Measurements from ENCODE around the gene TMEM135.
"Not testable (repeated sequence)": the region's sequence is repeated elsewhere in the genome, so short reads cannot be mapped to it uniquely, and the experiment has no call there.

TMEM135 gene

DNA sequence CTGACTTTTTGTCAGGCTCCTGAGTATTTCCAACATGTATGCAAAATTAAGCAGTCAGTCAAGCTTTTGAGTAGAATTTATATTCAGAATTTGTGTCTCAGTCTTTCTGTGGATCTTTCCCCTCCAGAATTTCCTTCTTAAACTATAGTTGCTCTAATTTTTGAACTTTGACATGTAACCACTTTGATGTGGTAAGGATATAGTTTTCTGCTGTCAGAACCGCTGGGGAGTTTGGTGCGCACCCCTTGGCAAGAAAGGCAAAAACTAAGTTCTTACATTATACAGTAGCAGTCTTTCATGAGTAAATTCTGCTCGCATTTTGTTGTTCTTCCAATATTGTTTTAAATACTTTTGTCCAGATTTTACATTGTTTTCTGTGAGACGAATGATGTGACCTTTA, 105.9 kb downstream of the TMEM135 start:
- no peak for DNase-seq

DNA sequence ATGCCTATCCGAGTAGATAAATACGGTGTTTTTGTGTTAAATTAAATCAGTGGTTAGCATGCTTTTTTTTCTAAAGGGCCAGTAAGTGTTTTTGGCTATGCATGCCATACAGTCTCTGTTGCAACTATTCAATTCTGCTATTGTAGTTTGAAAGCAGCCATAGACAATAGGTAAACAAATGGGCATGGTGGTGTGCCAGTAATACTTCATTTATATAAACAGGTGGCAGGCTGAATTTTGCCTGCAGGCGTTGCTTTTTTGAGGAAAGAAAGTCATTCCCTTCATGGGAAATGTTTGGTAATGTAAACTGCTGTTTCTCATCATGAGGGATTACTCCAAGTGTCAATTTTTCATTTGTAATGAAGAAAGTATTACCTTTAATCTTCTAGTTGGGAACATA, 106.5 kb downstream of the TMEM135 start:
- no peak for DNase-seq

DNA sequence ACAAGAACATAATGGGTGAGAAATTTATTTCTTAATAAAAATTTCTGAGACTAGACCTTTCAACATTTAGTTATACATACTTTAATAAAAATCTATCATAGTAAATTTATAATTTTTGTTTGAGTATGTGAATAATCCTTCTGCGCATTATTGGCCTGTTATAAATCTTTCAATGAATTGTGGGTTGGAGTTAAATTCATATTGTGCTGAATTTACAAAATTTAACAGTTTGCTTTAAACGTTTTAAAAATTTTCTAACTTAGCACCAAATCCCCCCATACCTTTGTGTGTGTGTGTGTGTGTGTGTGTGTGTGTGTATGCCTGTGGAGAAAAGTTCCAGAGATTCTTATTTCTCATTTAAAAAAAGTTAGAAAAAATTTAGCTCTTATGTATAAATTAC, 111.0 kb downstream of the TMEM135 start:
- no peak for DNase-seq

DNA sequence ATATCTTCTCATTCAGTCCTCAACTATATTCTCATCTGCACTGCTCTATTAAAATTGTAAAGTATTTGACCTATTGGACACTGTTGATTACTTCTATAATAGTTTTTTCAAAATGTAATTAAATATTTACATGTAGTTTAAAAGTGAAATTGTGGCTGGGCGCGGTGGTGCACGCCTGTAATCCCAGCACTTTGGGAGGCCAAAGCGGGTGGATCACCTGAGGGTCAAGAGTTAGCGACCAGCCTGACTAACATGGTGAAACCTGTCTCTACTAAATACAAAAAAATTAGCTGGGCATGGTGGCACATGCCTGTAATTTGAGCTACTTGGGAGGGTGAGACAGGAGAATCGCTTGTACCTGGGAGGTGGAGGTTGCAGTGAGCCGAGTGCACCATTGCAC, 112.0 kb downstream of the TMEM135 start:
- DNase-seq, result not testable (repeated sequence)

DNA sequence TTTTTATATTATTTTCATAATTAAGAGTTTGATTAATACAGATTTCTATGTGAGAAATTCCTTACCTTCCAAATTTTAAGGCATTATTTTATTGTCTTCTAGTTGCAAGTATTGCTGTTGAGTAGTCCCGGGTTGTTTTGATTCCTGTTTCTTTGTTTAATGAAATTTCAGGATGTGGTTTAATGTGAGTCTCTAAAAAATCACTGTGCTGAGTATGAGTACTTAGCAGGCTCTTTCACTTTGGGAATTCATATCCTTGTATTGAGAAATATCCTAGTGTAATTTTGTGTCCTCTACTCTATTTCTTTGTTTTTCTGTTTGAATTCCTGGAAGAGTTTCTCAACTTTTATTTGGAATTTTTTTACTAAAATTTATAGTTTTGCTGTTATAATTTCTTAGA, 113.2 kb downstream of the TMEM135 start:
- DNase-seq, result no peak

DNA sequence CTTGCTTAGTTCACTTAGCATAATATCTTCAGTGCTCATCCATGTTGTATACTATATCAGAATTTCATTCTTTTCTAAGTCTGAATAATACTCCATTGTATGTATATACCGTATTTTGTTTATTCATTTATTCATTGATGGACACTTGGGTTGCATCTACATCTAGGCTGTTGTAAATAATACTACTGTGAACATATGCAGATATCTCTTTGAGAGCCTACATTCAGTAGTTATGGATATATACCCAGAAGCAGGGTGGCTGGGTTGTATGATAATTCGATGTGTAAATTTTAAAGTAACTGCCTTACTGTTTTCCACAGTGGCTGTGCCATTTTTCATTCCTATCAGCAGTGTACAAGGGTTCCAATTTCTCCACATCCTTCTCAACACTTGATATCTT, 116.5 kb downstream of the TMEM135 start:
- DNase-seq, result no peak

DNA sequence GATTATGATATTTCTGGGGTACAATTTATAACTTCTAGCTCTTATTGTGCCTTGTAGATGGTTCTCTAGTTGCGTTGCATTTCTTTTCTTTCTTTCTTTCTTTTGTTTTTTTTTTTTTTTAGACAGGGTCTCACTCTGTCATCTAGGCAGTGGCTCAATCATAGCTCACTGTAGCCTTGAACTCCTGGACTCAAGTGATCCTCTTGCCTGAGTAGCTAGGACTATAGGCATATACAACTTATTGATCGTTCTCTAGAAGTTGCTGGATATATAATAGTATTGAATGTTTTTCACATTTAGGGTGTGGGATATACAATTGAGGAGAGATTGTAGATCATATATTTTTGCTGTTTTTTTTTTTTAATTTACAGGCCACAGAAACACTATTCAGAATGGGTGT, 119.2 kb downstream of the TMEM135 start:
- DNase-seq, result no peak

DNA sequence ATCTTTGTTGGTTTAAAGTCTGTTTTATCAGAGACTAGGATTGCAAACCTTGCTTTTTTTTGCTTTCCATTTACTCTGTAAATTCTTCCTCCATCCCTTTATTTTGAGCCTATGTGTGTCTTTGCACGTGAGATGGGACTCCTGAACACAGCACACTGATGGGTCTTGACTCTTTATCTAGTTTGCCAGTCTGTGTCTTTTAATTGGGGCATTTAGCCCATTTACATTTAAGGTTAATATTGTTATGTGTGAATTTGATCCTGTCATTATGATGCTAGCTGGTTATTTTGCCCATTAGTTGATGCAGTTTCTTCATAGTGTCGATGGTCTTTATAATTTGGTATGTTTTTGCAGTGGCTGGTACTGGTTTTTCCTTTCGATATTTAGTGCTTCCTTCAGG, 131.3 kb downstream of the TMEM135 start:
- not testable (repeated sequence) for DNase-seq

DNA sequence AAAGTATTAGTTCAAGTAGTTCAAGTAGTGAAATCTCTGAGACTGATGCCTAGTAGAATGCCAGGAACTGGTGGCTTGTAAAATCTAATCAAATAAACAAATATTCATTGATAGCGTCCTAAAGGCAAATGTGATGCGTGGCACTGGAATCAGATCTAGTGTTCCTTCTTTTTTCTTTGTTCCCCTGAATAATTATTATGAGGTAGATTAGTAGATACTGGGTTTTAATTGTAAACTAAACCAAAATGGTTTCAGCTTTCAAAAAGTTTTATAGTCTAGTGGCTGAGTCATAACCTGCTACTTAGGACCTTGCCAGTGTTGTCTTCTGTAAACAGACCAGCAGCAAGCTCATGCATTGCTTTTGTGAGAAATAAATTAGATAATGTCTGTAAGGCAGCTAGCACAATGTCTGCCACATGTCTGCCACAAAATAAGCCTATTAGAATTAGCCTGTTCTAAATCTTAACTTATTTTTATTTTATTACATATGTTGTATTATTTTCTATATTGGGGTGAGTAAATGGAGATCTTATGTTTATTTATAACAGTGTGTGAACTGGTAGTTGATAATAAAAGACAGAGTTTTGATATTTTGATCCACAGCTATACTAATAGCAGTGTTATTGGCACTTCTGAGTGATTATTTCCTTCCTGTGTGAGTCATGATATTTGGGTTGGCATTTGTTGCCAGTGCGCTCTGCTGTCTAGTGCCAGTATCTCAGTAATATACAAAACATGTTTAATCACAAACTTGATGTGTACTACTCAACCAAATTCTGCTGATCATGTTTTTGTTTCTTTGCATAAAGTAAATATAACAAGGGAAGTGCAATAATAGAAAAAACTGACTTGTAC, 135.7 kb downstream of the TMEM135 start:
- DNase-seq, result no peak

DNA sequence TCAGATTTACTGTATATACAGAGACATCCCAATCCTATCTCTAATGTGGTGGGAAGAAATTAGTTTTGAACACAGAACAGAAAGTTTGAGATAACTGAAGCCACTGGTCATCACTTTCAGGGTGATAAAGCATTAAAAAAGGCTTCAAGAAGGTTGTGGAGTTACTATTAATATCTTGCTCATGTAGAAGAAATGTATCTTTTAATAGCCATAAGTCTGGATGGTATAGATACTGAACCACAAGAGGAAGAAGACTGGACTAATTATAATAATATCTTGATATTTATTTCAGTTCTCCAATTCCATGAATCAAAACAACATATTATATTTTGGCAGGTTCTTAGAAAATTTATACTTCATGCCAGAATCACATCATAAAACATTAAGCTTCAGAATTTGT, 137.1 kb downstream of the TMEM135 start:
- DNase-seq, result peak; percentile 44

DNA sequence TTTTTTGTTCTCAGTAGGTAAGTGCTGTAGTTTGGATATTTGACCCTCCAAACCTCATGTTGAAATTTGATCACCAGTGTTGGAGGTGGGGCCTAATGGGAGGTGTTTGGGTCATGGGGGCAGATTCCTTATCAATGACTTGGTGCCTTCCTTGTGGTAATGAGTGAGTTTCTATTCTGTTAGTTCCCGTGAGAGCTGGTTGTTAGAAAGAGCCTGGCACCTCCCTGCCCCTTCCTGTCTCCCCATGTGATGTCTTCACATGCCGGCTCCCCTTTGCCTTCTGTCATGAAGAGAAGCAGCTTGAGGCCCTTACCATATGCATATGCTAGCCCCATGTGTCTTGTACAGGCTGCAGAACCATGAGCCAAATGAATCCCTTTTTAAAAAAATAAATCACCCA, 138.3 kb downstream of the TMEM135 start:
- DNase-seq, result no peak

DNA sequence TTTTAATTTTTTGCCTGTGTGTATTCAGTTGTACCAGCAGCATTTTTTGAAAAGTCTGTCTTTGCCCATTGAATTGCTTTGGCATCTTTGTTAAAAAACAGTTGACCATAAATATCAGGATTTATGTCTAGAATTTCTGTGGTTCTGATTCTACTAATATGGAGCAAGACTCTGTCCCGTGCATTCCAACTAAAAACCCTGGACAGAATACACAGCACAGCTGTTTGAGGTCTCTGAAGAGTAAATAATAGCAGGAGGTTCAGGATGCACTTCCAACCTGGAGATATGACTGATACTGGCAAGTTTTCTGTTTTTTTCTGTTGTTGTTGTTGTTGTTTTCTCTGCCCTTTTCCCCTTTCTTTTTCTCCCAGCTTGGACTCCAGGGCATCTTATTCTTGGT, 141.9 kb downstream of the TMEM135 start:
- no peak for DNase-seq

DNA sequence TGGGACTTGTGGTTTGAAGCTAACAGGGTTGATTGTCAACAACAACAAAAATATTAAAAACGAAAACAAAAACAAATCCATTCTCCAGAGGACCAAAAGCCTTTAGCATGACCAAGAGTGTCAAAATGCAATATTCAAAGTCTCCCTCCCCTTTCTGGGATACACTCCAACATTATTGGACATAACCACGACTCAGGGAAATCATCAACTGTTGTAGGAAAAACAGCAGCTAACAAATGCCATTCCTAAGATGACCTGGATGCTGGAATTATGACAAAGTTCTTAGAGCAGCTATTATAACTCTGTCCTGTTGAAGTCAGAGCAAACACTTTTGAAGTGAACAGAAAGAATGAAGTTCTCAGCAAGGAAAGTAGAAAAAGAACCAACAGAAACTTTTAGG, 143.0 kb downstream of the TMEM135 start:
- DNase-seq, result no peak

DNA sequence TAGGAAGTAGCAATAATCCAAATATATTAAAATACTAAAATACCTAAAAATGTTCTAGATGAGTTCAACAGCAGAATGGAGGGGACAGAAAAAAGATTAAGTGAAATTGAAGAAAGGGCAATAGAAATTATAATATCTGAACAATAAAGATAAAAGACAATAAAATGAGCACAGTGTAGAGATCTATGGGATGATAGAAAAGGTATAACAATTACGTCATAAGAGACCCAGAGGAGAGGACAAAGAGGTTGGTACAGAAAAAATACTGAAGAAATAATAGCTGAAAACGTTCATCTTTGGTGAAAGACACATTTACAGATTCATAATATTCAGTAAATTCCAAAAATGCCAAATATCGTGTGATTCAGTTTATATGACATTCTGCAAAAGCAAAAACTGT, 143.4 kb downstream of the TMEM135 start:
- DNase-seq, result no peak

DNA sequence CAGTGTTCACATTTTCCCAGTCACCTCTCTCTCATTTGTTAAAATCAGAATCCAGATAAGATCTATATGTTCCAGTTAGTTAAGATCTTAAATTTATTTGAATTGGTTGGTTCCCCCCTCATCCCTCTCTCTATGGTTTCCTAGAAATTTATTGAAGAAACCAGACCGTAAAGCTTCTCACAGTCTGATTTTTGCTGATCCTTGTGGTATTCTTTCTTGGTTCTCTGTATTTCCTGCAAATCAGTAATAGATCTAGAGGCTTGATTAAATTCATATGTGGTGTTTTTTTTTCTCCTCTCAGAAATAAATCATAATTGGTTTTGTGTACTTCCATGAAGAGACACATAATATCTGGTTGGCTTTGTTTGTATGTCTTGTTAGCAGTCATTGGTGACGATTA, 147.5 kb downstream of the TMEM135 start:
- no peak for DNase-seq

DNA sequence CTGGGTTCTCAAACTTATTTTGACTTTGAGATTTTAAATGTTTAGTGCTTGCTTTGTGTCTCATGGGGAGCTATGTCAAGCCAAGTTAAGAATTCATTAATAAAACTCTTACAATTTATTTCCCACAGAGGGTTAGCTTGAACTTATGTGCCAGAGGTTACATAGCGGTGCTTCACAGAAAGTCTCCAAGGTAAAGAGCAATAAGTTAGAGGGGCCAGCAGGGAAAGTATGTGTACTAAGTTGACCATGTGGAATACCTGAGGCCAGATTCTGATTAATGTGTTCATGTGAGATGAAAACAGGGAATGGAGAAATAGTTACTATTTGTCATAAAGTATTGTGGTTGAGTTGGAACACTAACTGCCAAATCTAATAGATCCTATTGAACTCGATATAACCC, 149.3 kb downstream of the TMEM135 start:
- DNase-seq, result no peak

DNA sequence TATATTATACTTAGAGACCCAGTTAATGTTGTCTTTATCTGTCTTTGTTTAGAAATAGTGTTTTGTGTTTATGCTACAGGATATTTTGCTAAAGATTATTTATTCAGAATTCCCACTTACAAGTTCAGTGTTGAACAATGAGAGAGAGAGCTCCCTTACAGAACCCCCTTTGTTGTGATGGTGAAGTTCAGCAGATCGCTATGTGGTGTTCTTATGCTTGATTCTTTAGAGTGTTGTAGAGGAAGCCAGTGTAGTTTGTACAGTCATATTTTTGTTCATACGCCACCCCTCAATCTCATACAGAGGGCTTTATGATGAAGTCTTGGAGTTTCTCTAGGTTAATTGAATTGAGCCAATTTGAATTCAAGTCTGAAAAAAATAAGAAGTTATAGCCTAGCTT, 150.2 kb downstream of the TMEM135 start:
- no peak for DNase-seq

DNA sequence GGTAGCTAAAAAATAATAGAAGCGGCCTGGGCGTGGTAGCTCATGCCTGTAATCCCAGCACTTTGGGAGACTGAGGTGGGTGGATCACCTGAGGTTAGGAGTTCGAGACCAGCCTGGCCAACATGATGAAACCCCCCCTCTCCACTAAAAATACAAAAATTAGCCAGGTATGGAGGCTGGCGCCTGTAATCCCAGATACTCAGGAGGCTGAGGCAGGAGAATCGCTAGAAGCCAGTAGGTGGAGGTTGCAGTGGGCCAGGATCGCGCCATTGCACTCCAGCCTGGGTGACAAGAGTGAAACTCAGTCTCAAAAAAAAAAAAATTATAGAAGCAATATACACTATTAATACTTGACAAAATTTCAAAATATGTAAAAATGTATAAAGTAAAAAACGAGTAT, 150.7 kb downstream of the TMEM135 start:
- not testable (repeated sequence) for DNase-seq

DNA sequence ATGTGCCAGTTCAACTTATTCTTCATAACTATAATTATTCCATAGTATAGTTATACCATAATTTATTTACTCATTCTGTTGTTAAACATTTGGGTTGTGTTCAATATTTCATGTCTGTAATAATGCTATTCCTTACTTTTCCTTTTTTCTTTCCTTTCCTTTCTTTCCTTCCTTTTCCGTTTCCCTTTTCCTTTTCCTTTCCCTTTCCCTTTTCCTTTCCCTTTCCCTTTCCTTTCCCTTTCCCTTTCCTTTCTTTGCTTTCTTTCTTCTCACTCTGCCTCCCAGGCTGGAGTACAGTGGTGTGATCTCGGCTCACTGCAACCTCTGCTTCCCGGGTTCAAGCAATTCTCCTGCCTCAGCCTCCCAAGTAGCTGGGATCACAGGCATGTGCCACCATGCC, 151.2 kb downstream of the TMEM135 start:
- not testable (repeated sequence) for DNase-seq

DNA sequence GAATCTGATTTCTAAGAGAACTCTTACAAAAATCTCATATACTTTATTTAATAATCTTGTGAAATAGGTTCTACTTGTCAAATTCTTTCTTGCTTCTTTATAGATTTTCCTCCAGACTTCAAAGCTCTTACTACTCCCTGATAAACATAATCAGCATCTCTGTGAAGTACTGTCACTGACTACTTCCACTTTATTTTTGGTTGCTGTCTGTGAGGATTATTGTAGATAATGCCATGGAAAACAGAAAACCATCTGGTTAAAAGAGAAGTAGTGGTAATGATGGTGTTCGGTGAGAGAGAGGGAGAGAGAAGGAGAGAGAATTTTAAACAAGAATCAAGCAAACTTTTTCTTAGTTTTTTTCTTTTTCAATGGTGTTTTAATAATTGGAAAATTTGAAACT, 152.3 kb downstream of the TMEM135 start:
- peak; percentile 50 for DNase-seq

DNA sequence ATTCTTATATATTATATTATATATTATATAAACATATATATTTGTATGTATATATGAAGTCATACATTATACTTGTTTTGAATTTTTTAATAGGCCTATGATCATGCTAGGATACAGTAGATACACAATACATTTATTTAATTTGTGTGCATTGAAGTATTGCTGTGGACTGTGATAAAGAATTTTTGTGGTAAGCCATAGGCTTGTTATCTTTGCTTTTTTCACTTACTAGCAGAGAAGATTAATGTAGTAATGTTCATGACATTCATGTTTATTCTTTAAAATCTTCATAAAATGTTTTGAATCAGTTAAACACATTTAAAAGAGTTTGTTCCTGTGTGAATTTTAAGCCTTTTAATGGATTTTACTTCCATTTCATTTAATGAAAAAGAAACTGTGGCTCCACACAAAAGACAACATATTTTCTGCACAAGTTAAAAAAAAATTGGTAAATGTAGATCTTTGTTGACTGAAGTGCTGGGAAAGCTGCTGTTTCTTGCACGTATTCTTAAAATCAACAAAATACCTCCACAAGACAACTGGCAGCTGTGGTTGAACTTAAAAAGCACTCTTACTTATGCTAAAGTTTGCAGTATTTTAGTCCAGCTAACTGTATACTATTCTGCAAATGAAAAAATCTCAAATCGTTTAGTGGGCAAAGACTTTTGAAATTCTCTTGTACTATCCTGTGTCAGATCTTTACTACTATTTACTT, 156.2 kb downstream of the TMEM135 start:
- DNase-seq, result peak; percentile 69

DNA sequence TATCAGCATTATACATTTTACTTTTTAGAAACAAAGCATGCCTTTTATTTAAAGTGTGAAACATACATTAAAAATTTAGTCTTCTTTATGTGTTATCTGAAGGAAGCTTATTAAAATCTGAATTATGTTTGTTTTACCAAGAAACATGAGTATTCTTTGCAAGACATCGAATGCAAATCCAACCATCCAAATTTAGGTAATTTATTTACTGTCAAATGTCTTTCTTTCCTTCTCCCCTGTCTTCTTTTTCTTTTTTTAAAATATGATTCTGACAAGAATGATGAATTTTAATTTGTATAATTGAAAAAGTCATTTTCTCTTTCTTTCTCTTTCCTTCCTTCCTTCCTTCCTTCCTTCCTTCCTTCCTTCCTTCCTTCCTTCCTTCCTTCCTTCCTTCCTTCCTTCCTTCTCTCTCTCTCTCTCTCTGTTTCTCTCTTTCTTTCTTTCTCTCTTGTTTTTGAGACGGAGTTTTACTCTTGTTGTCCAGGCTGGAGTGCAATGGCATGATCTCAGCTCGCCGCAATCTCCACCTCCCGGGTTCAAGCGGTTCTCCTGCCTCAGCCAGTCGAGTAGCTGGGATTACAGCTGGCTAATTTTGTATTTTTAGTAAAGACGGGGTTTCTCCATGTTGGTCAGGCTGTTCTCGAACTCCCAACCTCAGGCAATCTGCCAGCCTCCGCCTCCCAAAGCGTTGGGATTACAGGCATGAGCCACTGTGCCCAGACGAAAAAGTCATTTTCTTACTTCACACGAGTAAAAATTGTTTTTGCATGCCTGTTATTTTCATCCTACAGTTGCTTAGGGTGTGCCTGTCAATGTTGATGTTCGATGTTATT, 157.5 kb downstream of the TMEM135 start:
- no peak for DNase-seq

DNA sequence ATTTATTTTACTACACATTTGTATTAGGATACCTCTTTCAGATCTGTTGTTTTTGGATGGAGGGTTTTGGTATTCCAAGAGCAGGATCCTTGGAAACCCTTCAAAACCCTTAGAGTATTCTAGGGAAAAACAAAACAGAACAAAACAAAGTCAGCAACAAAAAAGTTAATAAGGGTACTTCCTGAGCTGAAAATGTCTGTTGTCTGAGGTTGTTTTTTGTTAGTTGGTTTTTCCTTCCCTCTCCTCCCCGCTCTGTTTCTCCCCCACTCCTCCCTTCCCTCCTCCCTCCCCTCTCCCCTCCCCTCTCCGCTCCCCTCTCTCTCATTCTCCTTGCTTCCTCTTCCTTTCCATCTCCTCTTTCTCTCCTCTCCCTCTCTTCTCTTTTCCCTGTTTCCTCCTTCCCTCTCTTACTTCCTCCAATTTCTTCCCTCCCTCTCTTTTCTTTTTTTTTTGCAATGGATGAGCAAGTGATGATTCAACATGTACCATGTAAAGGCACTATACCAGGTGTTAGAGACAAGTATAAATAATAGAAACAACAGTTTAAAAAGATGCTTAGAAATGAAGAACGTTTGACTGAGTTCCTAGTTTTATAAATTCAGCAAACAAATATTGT, 160.6 kb downstream of the TMEM135 start:
- no peak for DNase-seq
